Motor neuron (in vitro differentiated cells): Measurements from ENCODE around the gene NPAS3. TPM values are rescaled to one million over a fixed set of nuclear protein-coding genes. Genes with fewer than 3 reads are reported as not detected.

Source experiments
- ATAC-seq, 8 experiments: fragments of 200-7000 bp; cut with Tn5 transposase; replicated peaks in 6 of 8; 2 replicates each; pipeline ENCODE4 v1.8.0; 2021; ENCODE audit warnings: mild to moderate bottlenecking in 8 of 8, moderate library complexity in 8 of 8
- H3K27ac ChIP-seq, 2 donors: fragments of 250-450 bp; sonication (Bioruptor Pico); 2 replicates each; pipeline ENCODE4 v1.9.0; 2021; ENCODE audit warnings: antibody characterized with exemption in 2 of 2, mild to moderate bottlenecking in 2 of 2, moderate library complexity in 1 of 2
- H3K4me1 ChIP-seq, 2 donors: fragments of 250-450 bp; sonication (Bioruptor Pico); replicated peaks in 1 of 2; 2 replicates each; pipeline ENCODE4 v1.6.1; 2021; ENCODE audit warnings: antibody characterized with exemption in 2 of 2, mild to moderate bottlenecking in 2 of 2, moderate library complexity in 1 of 2
- H3K4me3 ChIP-seq, 5 donors: fragments of 250-450 bp; sonication (Bioruptor Pico); 2 replicates each; pipeline ENCODE4 v1.9.0; 2021; ENCODE audit warnings: antibody characterized with exemption in 5 of 5, mild to moderate bottlenecking in 5 of 5, moderate library complexity in 4 of 5
- WGBS, 10 experiments: fragments of 450-650 bp; shearing (Covaris generic); methylation state at CpG; one replicate each; pipeline ENCODE4 v1.0.0; 2022; 5-methylcytosine and 5-hydroxymethylcytosine counted together
- in situ Hi-C, 9 experiments: fragments of 400-800 bp; cut with MboI; loops; one replicate each; pipeline ENCODE4 v1.15.0; 2021; ENCODE audit warnings: low sequenced_read_pairs in 9 of 9, low pct_unique_long_range_greater_than_20kb in 2 of 9; ENCODE audit not compliant: unreplicated experiment in 9 of 9
- total RNA-seq, 8 experiments: library from RNA; unstranded; fragments of 300-600 nt; gene quantifications; 2 replicates each; pipeline versions ENCODE4 v1.2.3 to v1.2.4, GENCODE V29; 2022

NPAS3 gene
- total RNA-seq, 8 experiments from 2014 or later = 0.22 to 45.8 (median 11.7) TPM; not detected in 1

DNA sequence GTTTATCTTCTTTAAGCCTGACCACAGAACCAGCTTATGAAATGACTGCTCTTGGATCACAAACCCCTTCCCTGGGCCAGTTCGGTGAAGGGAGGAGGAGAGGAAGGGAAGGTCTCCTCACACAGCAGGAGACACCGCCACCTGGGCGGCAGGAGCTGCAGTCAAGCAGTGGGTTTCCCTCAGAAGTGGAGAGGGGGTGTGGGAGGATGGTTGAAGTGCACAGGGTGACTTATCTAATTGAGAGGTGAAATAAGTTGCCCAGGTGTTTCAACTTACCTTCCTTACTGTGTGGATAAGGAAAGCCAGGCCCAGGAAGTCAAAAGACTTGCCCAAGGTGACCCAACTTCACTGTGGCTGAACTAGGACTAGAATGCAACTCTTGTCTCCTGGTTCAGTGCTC, 905.4 kb downstream of the NPAS3 start:
- Histone ChIP-seq H3K27ac (no peak overlapping the region), H3K4me1 (no peaks in the 10 kb centered on the region), H3K4me3 (no peak overlapping the region)
- 57 to 100% (median 85%) methylated on average over 1 to 3 of the region's 3 CpGs; no CpG with 5 or more reads in 6 of the 10 experiments for WGBS, 10 experiments
- in situ Hi-C loops = loop anchor here in 4 of 9 experiments (10.0 to 25.0 kb wide), 4 partner anchors 243 to 468 kb away; no protein-coding TSS in a partner anchor
- ATAC-seq = no peak

DNA sequence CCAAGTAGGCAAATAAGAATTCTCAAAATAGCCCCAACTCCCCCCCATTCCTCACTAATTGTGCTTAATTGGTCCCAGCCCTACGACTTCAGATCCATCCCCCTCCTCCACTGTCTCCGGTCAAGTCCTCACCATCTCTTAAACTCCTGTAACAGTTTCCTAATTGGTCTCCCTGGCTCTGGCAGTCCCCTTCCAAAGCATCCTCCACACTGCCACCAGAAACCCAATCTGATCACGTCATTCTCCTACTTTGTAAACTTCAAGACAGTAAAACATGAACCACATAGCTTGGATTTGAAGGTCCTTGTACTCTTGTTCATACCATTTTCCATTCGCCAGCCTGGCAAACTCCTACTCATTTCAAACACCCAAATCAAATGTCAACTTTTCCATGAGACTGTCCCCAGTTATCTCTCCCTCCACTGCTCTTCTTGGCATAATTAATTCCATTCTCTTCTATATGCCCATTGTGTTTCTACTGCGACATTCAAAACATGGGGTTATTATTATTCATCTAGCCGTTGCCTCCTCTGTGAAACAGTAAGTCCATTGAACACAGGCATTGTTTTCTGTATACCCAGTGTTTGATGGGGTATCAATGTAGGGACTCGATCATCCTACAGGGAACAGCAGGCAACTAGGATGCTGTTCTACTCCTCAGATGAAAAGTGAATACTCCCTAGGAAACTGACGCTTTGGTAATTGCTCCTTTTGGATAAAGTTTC, 907.6 kb downstream of the NPAS3 start:
- Histone ChIP-seq H3K4me1 (peaks cover 4% of the 10 kb centered on the region in 2 donors), H3K4me3 (no peak overlapping the region), H3K27ac (no peak overlapping the region)
- ATAC-seq = no peak
- WGBS, 10 experiments = 36 to 100% (median 80%) methylated on average over 2 to 7 of the region's 8 CpGs
- in situ Hi-C loops = loop anchor here in 4 of 9 experiments (10.0 to 25.0 kb wide), 4 partner anchors 241 to 466 kb away; no protein-coding TSS in a partner anchor

DNA sequence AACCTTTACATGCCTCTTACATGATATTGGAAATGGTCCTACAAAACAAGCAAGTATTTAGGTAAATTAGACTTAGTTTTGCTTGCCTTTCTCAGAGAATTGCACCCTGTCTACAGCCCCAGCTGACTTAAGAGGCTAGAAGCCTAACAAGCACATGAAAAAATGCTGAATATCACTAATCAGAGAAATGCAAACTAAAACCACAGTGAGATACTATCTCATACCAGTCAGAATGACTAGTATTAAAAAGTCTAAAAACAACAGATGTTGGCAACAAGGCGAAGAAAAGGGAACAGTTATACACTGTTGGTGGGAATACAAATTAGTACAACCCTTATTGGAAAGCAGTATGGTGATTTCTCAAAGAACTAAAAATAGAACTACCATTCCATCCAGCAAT, 908.4 kb downstream of the NPAS3 start:
- ATAC-seq = peak in 2 of 8 experiments; percentile 79 to 82
- 8 to 100% (median 71%) methylated on average over 1 of the region's 1 CpG; no CpG with 5 or more reads in 3 of the 10 experiments for WGBS, 10 experiments
- Histone ChIP-seq H3K4me1 (peaks cover 10 to 12% of the 10 kb centered on the region in 2 donors), H3K4me3 (no peak overlapping the region), H3K27ac (no peak overlapping the region)
- in situ Hi-C loops = loop anchor here in 4 of 9 experiments (10.0 to 25.0 kb wide), 4 partner anchors 240 to 465 kb away; no protein-coding TSS in a partner anchor

DNA sequence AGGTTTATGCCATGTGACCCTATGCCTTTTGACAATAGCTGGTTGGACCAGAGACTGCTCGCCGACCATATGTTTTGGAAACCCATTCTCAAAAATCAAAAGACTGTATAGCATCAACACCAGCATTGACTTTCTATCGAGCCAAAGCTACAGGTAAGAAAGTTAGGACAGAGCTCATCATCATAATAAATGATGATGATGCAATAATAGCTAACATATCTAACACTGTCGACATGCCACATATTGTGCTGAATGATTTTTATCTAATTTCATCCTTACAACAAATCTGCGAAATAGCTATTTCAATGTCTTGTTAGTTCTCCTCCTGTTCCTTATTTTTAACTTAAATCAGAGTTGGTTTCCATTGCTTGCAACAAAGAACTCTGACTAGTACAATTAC, 909.3 kb downstream of the NPAS3 start:
- WGBS, 10 experiments = 0 to 100% (median 93%) methylated on average over 1 to 5 of the region's 5 CpGs
- no peak for ATAC-seq
- Histone ChIP-seq H3K4me1 (peaks cover 10 to 15% of the 10 kb centered on the region in 2 donors), H3K27ac (no peak overlapping the region), H3K4me3 (no peak overlapping the region)
- in situ Hi-C loops = loop anchor here in 4 of 9 experiments (10.0 to 25.0 kb wide), 4 partner anchors 239 to 464 kb away; no protein-coding TSS in a partner anchor

DNA sequence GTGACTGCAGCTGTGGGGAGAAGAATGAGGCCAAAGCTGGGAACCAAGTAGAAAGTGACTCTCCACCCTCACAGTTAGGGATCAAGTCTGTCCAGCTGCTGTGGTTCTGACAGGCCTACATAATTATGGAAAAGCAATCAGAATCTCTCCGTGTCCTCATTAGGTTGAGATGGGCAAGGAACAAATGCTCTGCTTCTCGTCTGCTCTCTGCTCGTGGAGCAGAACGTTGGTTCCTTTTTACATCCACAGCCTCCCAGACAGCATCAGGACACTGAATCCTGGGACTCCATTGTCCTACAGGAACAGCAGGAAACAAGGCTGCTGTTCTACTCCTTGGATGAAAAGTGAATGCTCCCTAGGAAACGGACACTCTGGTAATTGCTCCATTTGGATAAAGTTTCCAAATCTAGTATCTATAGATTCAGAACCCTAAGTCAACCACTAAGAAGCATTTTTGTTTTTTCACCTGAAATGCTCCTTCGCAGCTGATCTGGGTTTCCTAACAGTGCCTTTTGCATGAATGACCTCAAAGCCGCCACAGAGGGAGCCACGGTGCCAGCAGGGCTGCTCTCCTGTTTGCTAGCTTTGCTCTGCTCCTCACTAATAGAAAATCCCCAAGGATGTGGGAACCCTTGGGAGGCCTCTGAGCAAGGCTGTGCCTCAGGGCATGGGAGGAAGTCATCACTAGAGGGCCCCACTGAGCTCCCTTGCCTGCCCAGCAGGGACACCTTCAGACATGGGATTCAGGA, 910.2 kb downstream of the NPAS3 start:
- no peak overlapping the region for H3K4me3 ChIP-seq
- no peak overlapping the region for H3K27ac ChIP-seq
- WGBS, 10 experiments = 10 to 100% (median 59%) methylated on average over 1 to 8 of the region's 8 CpGs; no CpG with 5 or more reads in 2 of the 10 experiments
- in situ Hi-C loops = loop anchor here in 4 of 9 experiments (10.0 to 25.0 kb wide), 4 partner anchors 238 to 463 kb away; no protein-coding TSS in a partner anchor
- peak; percentile 66 to 100 (median 98) for ATAC-seq
- peaks cover 10 to 15% of the 10 kb centered on the region in 2 donors for H3K4me1 ChIP-seq

DNA sequence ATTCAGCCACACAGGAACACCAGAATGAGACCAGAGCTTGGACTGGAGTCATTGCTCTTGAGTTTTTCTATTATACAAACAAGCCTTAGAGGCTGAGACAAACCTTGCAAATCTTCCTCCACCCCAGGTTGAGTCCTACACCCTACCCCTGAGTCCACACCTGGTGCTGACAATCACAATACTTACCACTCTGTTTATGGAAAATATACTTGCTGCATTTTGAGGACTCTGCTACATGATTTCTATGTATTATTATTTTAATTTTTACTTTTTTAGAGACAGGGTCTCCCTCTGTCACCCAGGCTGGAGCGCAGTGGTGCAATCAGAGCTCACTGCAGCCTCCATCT, 910.7 kb downstream of the NPAS3 start:
- in situ Hi-C loops = loop anchor here in 4 of 9 experiments (10.0 to 25.0 kb wide), 4 partner anchors 238 to 463 kb away; no protein-coding TSS in a partner anchor
- ATAC-seq = no peak
- peaks cover 10 to 15% of the 10 kb centered on the region in 2 donors for H3K4me1 ChIP-seq
- no peak overlapping the region for H3K27ac ChIP-seq
- no peak overlapping the region for H3K4me3 ChIP-seq
- 100% methylated on average over 1 of the region's 1 CpG; no CpG with 5 or more reads in 7 of the 10 experiments for WGBS, 10 experiments

DNA sequence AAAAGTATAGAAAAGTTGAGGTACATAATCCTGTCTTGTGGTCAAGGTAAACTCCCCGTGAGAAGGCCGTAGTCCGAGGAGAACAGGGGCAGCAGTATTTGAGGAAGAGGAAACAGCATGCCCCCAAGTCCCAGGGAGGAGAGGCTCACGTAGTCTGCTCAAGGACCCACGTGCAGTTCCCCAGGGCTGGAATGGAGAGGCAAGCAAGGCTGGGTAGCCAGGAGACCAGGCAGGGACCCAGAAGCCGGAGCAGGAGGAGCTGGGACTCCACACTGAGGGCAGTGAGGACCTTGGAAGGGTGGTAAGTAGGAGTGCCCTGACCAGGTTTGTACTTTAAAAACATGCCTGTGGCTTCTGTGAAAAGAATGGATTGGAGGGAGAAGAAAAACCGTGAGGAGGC, 912.1 kb downstream of the NPAS3 start:
- in situ Hi-C loops = loop anchor here in 1 of 9 experiments (25.0 kb wide), 1 partner anchor 236 kb away; no protein-coding TSS in a partner anchor
- peaks cover 10 to 15% of the 10 kb centered on the region in 2 donors for H3K4me1 ChIP-seq
- 10 to 100% (median 87%) methylated on average over 1 to 7 of the region's 7 CpGs; no CpG with 5 or more reads in 1 of the 10 experiments for WGBS, 10 experiments
- no peak overlapping the region for H3K27ac ChIP-seq
- no peak for ATAC-seq
- H3K4me3 ChIP-seq = no peak overlapping the region

DNA sequence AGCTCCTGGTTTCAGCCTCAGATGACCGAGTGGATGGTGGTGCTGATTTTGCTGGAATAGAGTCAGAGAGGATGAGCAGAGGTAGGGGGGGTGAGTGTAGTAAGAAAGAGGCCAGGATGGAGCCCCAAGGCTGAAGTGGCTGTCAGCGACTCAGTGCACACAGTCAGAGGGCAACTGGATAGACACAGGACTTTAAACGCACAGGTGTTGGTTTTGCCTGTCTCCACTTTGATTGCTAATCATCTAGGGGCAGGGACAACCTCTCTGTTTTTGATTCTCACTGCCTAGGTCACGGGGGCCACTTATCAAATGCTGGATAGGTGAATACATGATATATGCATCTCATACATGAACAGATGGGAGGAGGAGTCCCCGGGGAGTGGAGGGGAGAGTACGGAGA, 912.7 kb downstream of the NPAS3 start:
- H3K4me3 ChIP-seq = no peak overlapping the region
- no peak overlapping the region for H3K27ac ChIP-seq
- in situ Hi-C loops = loop anchor here in 1 of 9 experiments (25.0 kb wide), 1 partner anchor 236 kb away; no protein-coding TSS in a partner anchor
- H3K4me1 ChIP-seq = peaks cover 10 to 15% of the 10 kb centered on the region in 2 donors
- no peak for ATAC-seq
- 0 to 83% (median 51%) methylated on average over 2 to 6 of the region's 6 CpGs; no CpG with 5 or more reads in 2 of the 10 experiments for WGBS, 10 experiments

DNA sequence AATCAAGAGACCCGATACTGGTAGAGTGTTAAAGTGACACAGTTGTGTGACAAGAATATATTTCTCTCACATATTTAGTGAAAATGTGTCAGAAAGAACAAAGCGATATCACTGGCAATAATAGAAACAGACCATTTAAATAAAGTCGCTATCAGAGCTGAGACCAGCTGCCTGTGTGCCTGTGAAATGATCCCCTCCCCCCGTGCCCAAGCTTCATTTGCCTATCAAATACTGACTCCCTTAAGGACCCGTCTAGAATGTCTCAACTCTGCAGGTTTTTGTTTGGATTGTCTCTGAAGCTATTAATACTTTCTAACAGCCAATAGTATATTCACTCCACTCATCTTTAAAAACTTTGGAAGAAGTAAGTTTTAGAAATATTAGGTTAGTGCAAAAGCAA, 913.3 kb downstream of the NPAS3 start:
- in situ Hi-C loops = loop anchor here in 1 of 9 experiments (25.0 kb wide), 1 partner anchor 235 kb away; no protein-coding TSS in a partner anchor
- 6 to 90% (median 39%) methylated on average over 2 to 5 of the region's 5 CpGs for WGBS, 10 experiments
- Histone ChIP-seq H3K27ac (no peak overlapping the region), H3K4me1 (peaks cover 10 to 15% of the 10 kb centered on the region in 2 donors), H3K4me3 (no peak overlapping the region)
- no peak for ATAC-seq
